Ammon's horn (tissue), 1 donor: ENCODE results near the gene PDE1A.
"Not testable (repeated sequence)": the region's sequence is repeated elsewhere in the genome, so short reads cannot be mapped to it uniquely, and the experiment has no call there.

ENCODE experiments used
- DNase-seq: peaks from one replicate; pipeline ENCODE4 v3.0.0-alpha.2; 2016; ENCODE audit warnings: low spot score

Gene PDE1A

DNA sequence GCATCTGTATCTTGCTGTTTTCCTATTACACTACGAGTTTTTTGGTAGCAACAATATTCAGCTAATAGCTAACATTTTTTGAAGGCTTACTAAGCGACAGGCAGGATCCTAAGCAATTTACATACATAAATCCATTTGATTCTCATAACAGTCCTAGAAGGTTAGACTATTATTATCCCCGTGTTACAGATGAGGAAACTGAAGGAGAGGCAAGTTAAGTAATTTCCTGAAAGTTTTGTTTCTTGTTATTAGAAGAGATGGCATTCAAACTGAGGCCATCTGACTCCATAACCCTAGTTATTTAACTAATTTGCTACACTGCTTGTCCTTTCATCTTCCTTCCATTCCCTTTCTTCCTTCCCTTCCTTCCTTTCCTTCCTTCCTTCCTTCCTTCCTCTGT, 68.2 kb downstream of the PDE1A start:
- DNase-seq: no peak

- no peak for DNase-seq
These were observed 71.0 kb downstream of the PDE1A start for GRCh38 chr2:182355815-182356214.

DNA sequence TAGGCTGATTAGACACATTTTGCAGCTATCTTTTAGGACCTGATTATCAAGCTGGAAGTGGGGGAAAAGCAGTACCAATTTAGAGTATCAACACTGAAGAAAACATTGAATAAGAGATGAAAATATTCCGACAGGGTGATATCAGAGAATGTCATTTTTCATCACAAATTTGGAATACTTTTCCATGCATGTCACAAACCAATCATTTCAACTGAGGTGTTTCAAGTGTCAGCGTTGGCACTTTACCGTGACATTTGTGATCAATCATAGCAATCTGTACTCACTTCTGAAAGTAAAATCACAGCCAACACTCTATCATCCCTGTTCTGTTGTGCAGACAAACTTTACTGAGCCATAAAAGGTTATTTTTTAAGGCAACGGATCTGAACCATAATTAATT, 75.4 kb downstream of the PDE1A start:
- DNase-seq: no peak

GRCh38 chr2:182349268-182349667, 77.6 kb downstream of the PDE1A start:
- DNase-seq: no peak

DNA sequence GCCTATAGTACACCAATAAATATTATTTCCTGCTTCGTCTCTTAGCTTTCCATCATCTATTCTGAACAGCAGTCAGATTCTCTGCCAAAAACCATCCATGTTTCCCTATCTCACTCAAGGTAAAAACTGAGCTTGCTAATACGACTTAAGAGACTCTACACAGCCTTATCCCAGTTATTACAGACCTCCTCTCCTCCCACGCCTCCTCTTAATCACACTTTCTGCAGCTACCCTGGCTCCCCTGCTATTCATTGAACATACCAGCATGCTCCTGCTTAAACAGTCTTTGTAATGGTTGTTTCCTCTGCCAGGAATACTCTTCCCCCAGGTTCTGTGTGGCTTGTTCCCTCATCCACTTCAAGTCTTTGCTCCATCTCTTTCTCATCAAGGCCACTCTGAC, 81.5 kb downstream of the PDE1A start:
- no peak for DNase-seq

DNA sequence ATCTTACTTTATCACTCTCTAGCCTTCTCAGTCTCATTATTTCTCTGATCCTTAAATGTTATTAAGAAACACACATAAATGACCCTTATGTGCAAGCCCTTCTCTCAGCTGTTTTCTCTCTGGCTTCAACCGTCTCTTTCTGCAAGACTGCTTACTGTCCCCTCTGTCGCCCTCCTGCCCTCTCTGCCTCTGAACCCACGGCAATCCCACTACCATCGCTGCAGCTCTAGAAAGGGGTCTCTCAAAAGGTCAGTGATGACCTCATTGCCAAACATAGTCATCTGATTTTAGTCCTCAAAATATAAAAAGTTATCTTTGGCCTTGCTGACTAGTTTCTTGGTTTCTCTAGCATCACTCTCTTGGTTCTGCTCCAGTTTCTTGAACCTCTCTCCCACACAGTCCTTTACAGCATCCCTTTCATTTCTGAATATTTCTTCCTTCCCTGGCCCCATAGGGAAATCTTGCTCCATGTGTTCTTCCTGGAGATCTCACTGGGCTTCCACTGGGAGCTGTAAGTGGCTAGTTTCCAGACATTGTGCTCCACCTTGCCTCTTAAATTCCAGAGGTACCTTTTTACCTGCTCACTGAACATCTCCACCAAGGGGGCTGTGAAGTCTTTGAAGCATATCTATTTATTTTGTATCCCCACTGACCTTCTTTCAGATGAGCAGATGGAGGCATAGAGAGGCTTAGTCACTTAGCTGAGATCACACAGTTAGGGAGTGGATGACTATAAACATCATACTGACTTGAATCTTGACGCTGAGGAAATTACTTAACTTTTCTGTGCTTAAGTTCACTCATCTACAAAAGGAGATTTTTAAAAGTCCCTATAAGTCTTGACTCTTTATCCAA, 96.2 kb downstream of the PDE1A start:
- no peak for DNase-seq

DNA sequence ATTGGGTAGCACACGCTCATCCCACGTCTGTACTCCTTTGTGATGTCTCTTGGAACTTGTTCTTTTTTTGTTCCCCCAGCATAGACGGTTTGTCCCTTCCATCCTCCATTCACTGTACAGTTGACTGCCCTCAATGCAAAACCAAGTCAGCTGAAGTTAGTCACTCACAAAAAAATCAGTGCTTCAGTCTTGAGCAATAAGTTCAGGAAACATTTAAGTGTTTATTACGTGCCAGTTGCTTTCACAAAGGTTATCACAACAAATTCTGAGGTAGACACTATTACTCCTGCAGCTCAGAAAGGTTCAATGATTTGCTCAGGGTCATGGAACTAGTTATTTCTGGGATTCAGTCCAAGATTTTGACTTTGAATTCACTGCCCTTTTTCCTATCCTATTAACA, 102.2 kb downstream of the PDE1A start:
- no peak for DNase-seq

- DNase-seq: no peak
These were observed 105.7 kb downstream of the PDE1A start for GRCh38 chr2:182321096-182321495.

DNA sequence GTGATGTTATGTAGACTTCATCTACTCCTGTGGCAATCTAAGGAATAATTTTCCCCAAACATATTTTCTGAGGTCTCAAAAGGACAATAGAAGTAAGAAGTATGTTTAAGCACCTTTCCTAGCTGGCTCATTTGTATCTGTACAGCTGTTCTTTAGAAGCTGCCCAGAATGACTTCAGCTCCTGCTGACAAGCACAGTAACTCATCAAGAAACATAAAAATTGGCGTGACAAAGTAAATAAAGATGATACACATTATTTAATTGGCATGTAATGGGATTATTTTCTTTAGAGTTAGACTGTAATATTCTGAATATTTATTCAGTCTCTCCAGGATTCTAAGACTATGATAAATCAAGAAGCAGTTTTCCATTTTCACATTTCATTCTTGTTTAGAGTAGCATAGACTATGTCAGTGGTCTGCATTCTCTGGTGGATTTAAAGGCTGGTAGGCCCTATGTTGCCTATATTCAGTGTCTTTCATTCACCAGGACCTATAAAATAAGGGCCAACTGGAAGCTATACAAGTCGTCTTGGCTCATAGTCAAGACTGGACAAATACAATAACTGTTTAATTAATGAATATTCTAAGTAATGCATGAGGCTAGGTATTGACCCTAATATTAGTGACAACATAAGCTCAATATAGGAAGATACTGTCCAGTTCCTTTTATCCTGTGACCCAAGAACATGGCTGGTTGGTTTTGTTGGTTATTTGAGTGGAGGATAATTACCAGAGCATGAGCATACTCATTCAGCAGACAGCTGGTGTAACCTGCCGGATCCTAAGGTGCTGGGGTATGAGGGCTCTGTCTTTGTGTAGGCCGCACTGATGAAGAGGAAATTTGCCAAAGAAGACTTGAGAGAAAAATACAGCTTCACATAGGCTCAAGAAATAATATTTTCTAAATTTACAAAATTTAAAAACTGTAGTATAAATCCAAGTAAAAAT, 107.0 kb downstream of the PDE1A start:
- DNase-seq: no peak

- no peak for DNase-seq
These were observed 108.2 kb downstream of the PDE1A start for GRCh38 chr2:182318466-182319220.

DNA sequence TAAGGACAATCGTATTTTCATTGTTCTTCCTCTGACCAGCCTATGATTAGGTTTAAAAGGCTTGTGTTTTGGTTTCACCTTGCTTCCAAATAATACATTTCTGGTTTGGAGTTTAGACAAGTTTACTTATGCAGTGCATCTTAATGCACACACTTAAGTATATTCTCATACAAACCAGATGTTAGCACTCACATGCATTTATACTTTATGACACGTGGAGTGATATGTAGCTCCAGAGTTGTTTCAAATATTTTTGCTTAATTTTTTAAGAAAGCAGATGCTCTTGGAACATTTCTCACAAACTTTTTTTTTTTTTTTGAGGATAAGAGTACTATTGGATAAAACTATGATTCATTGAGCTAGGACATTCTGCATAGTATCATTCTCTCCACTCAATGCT, 109.9 kb downstream of the PDE1A start:
- DNase-seq: no peak

DNA sequence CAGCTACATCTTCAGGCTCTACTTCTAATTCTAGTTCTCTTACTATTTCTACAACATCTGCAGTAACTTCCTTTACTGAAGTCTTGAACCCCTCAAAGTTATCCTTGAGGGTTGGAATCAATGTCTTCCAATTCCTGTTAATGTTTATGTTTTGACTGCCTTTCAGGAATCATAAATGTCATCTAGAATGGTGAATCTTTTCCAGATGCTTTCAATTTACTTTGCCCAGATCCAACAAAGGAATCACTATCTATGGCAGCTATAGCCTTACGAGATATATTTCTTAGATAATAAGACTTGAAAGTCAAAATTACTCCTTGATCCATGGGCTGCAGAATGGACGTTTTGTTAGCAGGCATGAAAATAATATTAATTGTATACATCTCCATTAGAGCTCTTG, 123.9 kb downstream of the PDE1A start:
- no peak for DNase-seq

DNA sequence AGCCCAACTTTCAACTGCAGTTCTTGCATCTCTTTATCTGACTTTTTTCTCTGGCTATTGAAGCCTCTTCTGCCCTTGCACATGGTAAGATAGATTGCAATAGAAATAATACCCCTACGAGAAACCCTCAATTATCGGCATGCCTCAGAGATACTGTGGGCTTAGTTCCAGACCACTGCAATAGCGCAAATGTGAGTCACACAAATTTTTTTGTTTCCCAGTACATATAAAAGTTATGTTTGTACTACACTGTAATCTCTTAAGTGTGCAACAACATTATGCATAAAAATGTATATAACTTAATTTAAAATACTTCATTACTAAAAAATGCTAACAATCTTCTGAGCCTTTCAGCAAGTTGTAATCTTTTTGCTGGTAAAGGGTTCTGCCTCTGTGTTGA, 124.7 kb downstream of the PDE1A start:
- DNase-seq: no peak

- DNase-seq: no peak
These were observed 125.7 kb downstream of the PDE1A start for GRCh38 chr2:182301093-182301492.

- no peak for DNase-seq
These were observed 126.2 kb downstream of the PDE1A start for GRCh38 chr2:182300608-182301007.

DNA sequence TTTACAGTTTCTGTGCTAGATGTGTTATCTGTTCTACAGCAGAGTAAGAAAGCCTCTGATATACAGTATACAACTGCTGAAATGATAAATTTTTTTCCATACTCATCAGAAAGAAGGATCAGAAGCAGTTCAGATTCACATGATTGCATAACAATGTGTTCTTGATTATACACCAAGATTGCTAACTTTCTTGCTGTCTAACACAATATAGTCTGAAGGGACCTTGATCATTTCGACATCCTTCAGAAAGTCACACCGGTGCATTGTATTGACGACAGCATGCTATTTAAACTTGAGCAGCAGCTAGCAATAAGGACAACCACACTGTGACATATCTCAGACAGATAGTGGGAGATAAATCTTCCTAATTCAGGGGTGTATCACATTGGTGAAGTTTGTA, 127.2 kb downstream of the PDE1A start:
- DNase-seq: no peak

DNA sequence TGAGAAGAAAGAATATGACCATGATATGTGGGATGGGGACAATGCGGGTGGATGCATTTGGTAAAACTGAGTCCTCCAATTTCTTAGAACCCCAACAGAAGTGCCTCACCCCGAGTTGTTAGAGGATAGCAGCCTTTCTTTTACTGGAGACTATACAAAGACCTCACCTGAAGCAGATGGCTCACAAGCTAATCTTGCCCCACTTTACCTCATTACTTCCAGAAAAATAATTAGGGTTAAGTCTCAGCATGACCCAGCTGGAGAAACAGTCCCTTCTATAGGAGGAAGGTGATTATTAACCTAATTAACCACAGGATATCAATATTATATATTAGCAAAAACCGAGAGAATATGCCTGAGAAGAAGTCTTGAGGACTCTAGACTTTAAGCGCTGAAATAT, 128.4 kb downstream of the PDE1A start:
- DNase-seq: no peak

- DNase-seq: no peak
These were observed 135.5 kb downstream of the PDE1A start for GRCh38 chr2:182291296-182291695.

DNA sequence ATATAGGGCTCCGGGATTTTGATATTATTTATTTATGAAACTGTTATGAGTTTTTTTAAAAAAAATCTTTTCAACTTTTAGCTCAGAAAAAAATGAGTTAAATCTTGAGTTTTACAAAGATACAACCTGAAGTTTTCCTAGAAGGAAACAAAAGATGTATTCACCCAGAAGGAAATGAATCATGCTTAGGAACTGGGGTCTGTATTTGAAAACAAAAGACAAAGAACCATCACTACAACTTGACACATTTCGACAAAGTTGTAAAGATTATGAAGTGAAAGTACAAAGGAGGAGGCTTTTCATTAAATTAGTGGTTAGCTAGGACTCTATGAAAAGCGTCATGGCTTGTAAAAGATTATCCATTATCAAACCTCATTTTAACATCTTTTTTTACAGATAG, 143.3 kb downstream of the PDE1A start:
- DNase-seq: no peak

DNA sequence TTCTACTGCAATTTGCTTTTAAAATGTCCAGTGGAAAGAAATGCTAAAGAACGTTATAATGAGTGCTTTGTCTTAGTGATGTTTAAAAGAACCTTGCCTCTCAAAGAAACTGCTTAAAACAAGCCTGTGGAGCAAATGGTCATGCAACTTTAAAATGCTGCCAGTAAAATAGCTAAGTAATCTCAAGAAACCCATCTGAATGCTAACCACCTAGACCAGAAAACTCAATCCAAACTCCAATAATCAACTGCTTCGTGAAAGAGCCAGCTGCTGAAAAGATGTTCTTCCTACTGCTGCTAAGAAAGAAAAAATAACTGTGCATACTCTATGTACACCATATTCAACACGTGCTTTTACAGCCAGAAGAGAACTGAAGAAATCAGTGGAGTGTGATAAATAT, 145.6 kb downstream of the PDE1A start:
- no peak for DNase-seq

- DNase-seq: no peak
These were observed 146.7 kb downstream of the PDE1A start for GRCh38 chr2:182280118-182280517.

DNA sequence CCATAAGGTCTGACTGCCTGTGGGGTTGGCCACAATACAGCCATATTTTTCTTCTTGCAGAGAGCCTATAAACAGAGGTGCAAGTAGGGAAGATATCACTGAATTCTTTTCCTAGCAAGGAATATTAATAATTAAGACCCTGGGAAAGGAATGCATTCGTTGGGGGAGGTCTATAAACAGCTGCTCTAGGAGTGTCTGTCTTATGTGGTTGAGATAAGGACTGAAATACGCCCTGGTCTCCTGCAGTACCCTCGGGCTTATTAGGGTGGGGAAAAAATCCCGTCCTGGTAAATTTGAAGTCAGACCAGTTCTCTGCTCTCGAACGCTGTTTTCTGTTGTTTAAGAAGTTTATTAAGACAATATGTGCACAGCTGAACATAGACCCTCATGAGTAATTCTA, 150.2 kb downstream of the PDE1A start:
- DNase-seq: not testable (repeated sequence)
